NCI-H2227 (cell line): ENCODE measurements around the gene ARPC5L.
A peak's percentile ranks its signal among the peaks of the same experiment; 100 is the strongest.
"Not testable (repeated sequence)": the region's sequence is repeated elsewhere in the genome, so short reads cannot be mapped to it uniquely, and the experiment has no call there.

Experiments
- DNase-seq: peaks from one replicate; lab custom pipeline; 2025; ENCODE audit not compliant: unreplicated experiment; lab: John Stamatoyannopoulos, UW

ARPC5L gene

DNA sequence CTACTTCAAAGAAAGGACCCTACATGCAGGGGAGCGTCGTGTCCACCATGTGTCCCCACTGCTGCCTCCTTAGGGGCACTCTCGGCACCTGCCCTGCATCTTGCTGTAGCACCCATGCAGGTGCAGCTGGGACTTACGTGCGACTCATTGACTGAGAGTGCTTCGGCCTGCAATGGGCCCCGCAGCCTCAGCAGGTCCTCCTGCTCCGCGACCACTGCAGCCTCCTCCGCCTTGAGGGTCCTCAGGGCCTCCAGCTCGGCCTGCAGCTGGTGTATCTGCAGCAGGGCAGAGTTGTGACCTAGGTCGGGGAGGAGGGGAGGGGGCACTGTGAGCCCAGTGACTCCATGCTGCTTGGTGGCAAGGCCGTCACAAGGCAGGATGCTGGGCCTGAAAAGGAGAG, 27.1 kb downstream of the ARPC5L start:
- DNase-seq, result no peak

DNA sequence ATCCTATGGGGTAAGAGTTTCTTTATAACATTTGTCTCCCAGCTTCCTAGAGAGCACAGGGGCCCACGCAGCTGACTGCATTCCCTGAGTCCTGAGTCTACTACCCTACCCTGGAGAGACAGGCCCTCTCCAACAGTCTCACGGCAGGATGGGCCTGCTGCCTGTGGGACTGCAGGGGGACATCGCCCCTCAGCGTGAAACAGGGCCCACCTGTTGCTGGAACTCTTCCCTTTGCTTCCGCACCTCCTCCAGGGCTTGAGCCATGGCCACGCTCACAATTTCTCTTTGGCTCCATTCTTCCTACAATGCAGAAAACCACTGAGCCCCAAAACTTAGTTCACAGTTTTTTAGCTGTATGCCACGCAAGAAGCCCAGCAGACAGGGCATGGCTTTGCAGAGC, 28.2 kb downstream of the ARPC5L start:
- no peak for DNase-seq

DNA sequence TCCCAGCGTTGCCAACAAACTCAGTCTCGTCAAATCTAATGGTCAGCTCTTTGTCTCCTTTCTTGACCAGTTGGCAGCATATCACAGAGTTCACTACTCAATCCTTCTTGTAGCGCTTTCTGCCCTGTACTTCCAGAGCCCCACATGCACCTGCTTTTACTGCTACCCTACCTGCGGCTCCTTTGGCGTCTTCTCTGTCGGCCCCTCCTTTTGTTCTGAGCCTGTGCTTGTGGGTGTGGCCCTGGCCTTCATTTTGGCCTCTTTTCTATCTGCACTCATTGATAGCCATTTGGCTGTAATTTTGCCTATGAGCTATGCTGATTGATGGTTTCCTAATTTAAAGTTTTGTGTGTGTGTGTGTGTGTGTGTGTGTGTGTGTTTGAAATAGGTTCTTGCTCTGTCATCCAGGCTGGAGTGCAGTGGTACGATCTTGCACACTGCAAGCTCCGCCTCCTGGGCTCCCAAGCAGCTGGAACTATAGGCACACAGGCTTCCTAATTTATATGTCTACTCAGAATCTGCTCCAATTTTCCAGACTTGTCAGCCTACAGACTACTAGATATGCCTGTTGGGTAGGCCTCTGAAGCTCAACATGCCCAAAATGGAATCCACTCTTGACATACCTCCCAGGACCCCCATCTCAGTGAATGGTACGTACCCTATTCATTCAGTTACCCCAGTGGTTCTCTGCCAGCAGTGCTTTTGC, 32.3 kb downstream of the ARPC5L start:
- no peak for DNase-seq

DNA sequence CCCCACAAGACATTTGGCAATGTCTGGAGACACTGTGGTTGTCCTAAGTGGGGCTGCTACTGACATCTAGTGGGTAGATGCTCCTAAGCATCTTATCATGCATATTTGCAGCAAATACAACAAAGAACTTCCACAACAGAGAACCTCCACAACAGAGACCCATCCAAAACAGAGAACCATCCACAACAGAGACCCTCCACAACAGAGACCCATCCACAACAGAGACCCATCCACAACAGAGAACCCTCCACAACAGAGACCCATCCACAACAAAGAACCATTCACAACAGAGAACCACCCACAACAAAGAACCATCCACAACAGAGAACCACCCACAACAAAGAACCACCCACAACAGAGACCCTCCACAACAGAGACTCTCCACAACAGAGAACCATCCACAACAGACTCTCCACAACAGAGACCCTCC, 32.8 kb downstream of the ARPC5L start:
- peak; percentile 33 for DNase-seq

DNA sequence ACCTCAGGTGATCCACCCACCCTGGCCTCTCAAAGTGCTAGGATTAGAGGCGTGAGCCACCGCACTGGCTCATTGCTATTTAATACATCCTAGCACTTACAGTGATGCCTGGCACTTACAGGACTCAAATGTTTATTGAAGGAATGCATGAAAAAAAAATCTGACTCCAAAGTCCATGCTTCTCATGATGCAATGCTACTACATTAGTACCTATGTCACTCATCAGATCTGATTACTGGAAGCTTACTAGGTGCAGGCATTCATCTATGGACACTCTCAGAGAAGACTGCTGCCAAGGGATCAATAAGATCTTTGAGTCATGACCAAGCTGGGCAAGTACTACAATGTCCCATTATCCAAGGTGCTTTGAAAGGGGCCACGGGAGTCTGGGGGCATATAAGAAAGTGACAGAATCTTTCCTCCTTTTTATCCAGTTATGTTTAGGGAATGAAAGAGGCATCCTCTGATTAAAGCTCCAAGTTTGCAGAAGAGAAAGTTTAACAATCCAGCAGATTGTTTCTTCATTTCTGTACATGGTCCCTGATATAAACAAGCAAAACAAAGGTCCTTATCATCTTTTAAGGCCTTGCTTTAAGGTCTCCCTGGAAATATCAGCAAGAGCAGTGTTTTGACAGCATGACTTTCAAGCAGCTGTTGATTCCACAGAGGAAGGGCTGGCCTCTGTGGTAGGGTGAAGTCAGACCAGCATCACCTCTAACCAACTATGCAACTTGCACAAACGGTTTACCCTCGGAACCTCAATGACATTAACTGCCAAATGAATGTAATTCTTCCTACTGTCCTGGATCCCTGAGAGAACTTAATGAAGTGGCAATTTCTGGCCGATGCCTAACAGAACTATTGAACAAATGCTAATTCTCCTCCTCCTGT, 35.9 kb downstream of the ARPC5L start:
- no peak for DNase-seq

DNA sequence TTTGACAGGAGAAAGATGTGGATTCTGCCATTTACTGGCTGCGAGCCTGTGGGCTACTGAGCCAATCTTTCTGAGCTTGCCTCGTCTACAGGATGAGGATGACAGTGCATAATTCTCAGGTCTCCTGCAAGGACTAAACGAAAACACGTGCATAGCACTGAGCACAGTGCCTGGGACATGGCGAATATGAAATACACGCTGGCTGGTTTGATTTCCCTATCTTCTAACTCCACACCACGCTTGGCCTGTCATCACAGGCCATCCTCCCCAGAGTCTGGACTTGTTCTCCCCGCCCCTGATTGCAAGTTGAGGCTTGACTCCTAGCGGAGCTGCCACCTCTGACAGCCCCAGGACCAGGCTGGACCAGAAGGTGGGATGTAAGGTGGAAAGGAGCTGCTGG, 37.9 kb downstream of the ARPC5L start:
- no peak for DNase-seq

DNA sequence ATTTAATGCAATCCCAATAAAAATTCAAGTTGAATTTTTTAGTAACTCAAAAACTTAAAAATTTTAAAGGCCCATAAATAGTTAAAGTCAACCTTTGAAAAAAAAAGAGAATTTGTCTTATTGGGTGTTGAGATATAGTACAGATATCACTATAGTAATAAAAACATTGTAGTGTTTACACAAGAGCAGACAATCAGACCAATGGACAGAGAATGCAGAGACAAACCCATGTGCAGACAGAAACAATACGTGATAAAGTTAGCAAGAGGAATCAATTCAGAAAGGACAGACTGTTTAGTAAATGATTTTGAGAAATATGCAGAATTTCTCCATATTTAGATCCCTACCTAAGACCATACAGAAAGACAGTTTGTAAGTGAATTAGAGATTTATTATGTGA, 45.0 kb downstream of the ARPC5L start:
- no peak for DNase-seq

GRCh38 chr9:124908098-124908497, 46.2 kb downstream of the ARPC5L start:
- no peak for DNase-seq

- DNase-seq, result no peak
Measured at GRCh38 chr9:124911766-124912165, 49.8 kb downstream of the ARPC5L start.

GRCh38 chr9:124913378-124913777, 51.4 kb downstream of the ARPC5L start:
- no peak for DNase-seq

GRCh38 chr9:124914753-124915405, 52.9 kb downstream of the ARPC5L start:
- DNase-seq, result no peak

- not testable (repeated sequence) for DNase-seq
Measured at GRCh38 chr9:124920394-124920793, 58.5 kb downstream of the ARPC5L start.
